ENCODE results near the gene GNG12.
"Not testable (repeated sequence)": the region's sequence is repeated elsewhere in the genome, so short reads cannot be mapped to it uniquely, and the experiment has no call there.

The GNG12 gene

DNA sequence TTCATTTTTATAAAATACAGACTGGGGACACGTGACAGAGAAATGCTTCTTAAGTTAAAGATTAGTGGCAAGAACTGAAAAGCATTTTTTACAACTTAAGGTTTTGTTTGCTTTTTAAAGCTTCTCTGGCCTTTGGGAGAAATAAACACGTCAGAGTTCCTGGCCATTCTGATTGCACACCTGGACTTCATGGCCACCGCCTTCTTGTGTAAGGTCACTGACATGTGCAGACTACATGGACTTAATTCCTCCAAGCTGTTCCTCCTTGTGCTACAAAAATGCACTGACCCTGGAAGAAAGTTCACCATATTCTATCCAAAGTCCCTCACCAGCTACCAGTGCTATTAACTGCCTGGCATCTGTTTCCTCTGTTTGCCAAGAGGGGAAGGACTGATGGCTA is 92.1 kb downstream of the GNG12 start:
- DNase-seq (ENCODE audit: low read depth): no peak
- H3K4me3 ChIP-seq (ENCODE audit: low read depth, low read length): no peak overlapping the region

DNA sequence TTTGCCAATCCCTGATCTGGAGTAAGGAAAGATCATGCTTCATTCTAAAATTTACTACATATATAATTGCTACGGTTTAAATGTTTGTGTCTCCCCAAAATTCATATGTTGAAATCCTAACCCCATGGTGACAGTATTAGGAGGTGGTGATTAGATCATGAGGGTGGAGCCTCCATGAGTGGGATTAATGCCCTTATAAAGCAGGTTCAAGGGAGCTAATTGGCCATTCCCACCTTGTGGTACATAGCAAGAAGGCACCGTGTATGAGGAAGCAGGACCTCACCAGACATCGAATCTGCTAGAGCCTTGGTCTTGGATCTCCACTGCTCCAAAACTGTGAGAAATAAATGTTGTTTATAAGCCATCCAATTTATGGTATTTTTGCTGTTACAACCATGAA is 92.7 kb downstream of the GNG12 start:
- H3K4me3 ChIP-seq (ENCODE audit: low read depth, low read length): no peak overlapping the region
- no peak for DNase-seq (ENCODE audit: low read depth)

DNA sequence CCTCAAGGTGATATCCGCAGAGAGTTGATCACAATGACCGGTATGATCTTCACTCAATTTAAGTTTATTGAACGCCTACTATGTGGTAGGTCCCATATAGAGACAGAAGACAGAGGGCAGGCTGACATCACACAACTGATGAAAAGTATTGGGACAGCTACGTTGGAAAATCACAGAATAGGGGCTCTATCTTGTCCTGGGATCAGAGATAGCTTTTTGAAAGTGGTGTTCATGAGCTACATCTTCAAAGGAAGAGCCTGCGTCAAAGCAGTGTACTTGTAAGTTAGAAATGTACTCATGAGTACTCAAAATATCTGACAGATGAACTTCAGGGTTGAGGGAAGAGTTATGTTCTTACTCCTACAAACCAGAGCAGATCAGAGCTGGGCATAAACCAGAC is 93.9 kb downstream of the GNG12 start:
- no peak overlapping the region for H3K4me3 ChIP-seq (ENCODE audit: low read depth, low read length)
- no peak for DNase-seq (ENCODE audit: low read depth)

DNA sequence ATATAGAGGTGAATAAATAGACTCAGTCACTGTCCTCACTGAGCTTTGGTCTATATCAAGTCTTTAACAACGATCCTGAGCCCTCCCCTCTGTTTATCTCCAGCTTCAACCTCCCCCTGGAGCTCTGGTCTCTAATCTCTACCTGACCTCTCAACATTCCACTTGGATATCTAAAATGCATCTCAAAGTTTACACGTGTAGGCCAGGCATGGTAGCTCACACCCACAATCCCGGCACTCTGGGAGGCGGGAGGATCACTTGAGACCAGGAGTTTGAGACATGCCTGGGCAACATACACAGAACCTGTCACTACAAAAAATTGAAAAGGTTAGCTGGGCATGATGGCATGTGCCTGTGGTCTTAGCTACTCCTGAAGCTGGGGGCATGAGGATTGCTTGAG is 94.9 kb downstream of the GNG12 start:
- H3K4me3 ChIP-seq (ENCODE audit: low read depth, low read length): no peak overlapping the region
- no peak for DNase-seq (ENCODE audit: low read depth)

DNA sequence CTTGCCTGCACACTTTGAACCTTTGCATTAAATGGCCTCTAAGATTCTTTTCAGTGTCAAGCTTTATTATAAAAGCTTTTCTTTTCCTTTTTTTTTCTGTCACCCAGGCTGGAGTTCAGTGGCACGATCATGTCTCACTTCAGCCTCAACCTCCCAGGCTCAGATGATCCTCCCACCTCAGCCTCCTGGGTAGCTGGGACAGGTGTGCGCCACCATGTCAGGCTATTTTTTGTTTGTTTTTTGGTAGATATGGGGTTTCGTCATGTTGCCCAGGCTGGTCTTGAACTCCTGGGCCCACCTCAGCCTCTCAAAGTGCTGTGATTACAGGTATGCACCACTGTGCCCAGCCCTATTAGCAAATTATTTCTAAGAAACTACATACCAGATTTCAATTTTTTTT is 95.4 kb downstream of the GNG12 start:
- no peak for DNase-seq (ENCODE audit: low read depth)
- no peak overlapping the region for H3K4me3 ChIP-seq (ENCODE audit: low read depth, low read length)

DNA sequence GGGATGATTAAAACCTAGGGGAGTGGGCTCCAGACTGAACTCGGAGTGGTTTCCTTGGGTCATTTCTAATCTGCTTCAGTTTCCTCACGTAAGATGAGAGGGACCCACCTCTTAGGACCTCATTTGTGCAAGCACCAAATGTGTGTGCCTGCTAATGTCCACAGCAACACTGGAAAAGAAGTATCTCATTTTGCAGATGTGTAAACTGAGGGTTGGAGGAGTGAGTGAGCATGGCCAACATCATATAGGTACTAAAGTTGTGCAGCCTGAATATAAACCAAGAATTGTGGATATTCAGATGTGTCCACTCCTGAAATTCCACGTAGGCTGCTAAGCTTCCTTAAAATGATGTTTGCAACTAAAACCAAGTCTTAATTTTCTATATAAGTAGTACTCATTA is 96.5 kb downstream of the GNG12 start:
- no peak overlapping the region for H3K4me3 ChIP-seq (ENCODE audit: low read depth, low read length)
- DNase-seq (ENCODE audit: low read depth): no peak

DNA sequence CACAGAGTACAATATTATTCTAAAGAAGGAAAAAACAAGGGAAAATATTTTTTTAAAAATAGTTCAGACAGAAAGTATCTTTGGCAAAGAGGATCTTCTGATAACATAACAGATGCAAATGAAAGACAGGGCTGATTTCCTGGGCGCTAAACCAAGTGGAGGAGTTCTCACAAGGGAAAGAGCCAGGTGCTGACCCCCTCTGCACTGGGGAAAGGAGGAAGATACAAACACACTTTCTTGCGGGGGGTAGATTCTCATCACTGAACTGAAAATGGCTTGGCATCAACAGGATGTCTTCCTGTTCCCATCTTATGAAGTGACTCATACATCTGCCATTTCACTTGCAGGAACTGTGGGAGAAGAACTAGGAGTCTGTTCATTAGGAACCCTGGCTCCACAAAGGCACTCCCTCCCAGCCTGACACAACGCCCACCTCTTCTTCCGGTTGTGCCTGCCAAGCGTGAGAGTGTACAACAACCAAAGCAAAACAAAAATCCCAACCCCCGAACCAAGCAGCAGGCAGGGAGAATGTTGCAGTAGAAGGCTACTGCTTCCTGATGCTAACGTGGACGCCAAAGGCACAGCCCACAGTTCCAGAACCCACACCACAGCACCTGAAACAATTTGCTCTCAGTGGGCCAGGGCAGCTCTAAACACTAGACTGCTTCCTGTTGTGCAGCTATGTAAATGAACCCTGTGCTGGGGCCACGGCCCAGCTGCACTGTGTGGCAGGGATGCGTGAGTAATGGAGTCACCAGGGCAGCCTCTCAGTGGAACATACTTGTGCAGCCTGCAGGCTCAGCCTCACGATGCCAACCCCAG is 97.2 kb downstream of the GNG12 start:
- peak; percentile 96 for DNase-seq (ENCODE audit: low read depth)
- H3K4me3 ChIP-seq (ENCODE audit: low read depth, low read length): peak overlapping the region; percentile 0

DNA sequence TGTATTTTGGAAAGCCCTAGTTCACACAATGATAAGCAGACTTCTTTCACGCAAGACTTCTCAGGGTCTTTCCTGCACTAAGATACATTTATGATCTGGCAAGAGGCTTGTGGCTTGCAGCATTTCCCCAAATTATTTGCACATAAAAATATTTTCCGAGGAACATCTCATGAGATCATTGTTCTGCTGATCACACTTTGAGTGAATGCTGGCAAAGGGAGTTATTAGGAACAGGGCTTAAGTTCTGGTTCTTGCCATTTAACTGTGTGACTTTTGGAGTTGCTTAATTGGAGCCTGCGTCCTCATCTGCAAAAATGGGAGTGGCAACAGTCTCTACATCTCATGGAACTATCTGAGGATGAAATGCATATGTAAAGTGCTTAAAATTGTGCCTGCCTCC is 98.1 kb downstream of the GNG12 start:
- DNase-seq (ENCODE audit: low read depth): no peak
- no peak overlapping the region for H3K4me3 ChIP-seq (ENCODE audit: low read depth, low read length)

DNA sequence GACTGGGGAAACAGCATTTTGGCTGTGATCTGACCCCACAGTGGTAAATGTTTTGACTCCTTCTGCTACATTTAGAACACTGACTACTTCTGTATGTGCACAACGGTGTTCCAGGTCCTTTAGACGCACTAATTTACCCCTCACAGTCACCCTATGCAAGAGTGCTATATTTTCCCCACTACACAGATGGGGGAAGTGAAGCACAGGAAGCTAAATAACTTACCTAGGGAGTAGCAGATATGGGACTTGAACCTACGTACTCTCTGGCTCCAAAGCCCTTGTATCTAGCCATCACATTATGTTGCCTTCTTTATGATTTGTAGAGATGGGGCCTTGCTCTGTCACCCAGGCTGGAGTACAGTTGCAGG is 99.0 kb downstream of the GNG12 start:
- no peak overlapping the region for H3K4me3 ChIP-seq (ENCODE audit: low read depth, low read length)
- DNase-seq (ENCODE audit: low read depth): no peak

DNA sequence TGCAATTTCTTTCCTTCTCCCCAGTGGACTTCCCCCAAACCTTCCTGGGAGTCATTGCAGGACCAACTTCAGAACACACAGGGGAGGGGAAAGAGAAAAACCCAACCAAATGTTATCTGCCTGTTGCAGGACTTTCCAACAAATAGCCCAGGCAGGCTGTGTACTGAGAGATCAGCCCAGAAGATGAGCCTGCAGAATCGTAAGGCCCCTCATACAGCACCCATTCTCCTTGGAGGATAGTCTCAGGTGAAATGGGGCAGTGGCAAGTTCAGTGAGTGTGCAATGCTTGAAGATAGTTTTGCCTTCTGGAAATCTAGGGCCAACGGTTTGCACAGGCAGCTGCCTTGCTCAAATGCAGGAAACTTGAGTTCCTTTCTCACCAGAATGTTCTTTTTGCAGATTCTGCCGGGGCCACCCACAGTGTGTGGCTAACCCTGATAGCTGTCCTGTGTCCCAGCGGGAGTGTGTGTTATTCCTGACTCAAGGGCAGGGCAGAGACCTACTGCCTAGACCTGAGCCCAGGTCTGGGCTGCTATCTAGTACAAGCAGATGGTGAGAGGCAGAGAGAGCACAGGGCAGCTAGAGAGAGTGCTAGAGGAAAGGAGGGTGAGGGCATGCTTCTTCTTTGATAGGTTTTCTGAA is 99.5 kb downstream of the GNG12 start:
- no peak for DNase-seq (ENCODE audit: low read depth)
- no peak overlapping the region for H3K4me3 ChIP-seq (ENCODE audit: low read depth, low read length)

DNA sequence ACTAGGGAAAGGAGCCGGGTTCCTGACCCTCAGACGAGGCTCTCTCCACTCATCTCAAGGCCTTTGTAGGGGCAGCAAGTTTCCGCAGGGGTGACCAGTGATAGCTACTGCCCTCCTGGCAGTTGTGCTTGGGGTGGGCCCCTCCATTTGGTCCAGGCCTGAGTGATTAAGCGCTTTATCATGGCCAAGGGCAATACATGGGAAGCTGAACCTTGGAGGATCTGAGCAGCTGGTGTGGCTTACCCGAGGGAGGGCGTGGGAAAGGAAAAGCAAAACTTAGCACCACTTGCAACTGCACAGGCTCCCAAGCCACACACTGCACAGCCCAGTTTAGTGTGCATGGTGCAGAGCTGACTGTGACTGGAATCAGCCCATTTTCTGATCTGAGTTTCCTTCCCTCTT is 100.5 kb downstream of the GNG12 start:
- peak; percentile 88 for DNase-seq (ENCODE audit: low read depth)
- H3K4me3 ChIP-seq (ENCODE audit: low read depth, low read length): no peak overlapping the region

DNA sequence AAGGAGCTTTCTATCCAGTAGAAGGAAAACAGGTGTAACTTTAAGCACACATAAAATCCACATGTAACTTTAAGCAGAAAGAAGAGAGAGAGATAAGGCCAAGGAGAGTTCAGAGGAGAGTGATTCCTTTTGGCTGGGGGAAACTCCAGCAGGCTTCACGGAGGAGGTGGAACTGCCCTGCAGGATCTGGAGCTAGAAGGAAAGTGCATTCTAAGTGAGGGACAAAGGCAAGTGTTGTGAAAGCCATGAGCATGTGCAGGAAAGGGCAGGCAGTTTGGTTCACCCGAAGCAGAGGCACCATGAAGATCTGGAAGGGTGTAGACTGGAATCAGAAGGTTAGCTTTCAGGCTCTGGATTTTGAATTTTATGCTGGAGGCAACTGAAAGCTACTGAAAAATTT is 101.9 kb downstream of the GNG12 start:
- no peak overlapping the region for H3K4me3 ChIP-seq (ENCODE audit: low read depth, low read length)
- no peak for DNase-seq (ENCODE audit: low read depth)

DNA sequence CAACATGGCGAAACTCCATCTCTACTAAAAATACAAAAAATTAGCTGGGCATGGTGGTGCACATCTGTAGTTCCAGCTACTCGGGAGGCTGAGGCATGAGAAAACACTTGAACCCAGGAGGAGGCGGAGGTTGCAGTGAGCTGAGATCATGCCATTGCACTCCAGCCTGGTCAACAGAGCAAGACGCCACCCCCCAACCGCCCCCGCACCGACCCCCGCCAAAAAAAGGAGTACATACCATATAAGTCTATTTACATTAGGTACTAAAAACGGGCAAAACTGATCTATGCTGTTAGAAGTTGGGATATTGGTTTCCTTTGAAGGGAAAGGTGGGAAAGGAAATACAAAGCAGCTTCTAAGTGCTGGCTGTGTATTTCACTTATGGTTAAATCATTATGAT is 103.0 kb downstream of the GNG12 start:
- not testable (repeated sequence) for DNase-seq (ENCODE audit: low read depth)

DNA sequence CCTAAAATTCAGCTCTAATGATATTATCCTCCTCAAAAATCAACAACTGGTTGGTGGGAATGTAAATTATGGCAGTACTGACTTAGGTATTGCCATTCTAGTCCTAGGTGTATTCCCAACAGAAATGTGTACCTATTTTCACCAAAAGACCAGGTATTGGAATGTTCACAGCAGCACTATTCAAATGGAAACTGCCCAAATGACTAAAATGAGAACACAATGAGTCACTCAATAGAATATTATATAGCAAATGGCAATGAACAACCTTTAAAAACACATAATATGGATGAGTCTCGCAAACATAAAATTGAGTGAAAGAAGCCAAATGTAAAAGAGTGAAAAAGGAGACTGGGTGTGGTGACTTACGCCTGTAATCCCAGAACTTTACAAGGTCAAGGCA is 103.4 kb downstream of the GNG12 start:
- no peak overlapping the region for H3K4me3 ChIP-seq (ENCODE audit: low read depth, low read length)
- DNase-seq (ENCODE audit: low read depth): no peak

More for the DNA sequence above, 103.0 kb downstream of the GNG12 start:
- not testable (repeated sequence) for H3K4me3 ChIP-seq (ENCODE audit: low read depth, low read length)

DNA sequence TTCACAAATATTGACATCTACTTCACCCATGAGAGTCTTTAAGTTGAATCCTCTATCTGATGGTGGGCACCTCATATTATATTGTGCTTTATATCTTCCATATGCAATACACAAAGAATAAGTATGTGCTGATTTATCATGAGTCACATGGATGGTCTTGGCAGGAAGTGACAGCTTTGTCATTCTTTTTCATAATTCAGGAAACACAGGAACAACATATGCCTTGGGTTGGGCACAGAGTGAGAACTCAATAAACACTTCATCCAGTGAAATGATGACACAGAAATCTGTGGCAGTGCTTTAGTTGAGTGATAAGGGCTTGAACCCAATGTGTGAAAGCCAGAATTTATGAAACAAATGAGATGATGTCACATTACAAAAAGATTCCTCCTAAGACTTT is 107.0 kb downstream of the GNG12 start:
- no peak overlapping the region for H3K4me3 ChIP-seq (ENCODE audit: low read depth, low read length)
- DNase-seq (ENCODE audit: low read depth): no peak

DNA sequence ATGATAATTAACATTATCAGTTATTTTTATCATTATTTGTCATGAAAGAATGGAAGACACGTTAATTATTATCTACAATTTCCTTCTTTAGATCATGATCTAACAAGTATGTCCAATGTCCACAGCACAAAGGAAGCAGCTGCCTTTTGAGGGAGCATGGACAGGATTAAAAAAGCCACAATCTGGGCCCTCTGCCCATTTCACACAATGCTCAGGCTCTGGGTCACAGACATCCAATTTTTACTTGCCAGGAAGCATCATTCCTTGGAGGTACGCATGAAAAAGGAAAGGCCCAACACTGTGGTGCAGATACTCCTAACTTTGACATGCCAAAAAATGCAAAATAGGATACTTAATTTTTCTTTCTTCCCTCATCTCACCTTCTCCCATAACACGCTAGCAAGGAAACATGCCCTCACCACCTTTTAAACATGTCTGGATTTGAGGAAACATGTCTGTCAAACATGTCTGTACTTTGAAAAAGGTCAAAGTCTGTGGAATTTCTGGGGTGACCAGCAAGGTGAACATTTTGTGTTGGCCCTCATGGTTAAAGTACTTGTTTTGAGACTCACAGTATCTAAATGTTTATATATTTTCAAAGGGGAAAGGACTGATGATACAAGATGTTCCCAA is 108.2 kb downstream of the GNG12 start:
- no peak overlapping the region for H3K4me3 ChIP-seq (ENCODE audit: low read depth, low read length)
- DNase-seq (ENCODE audit: low read depth): peak; percentile 84

DNA sequence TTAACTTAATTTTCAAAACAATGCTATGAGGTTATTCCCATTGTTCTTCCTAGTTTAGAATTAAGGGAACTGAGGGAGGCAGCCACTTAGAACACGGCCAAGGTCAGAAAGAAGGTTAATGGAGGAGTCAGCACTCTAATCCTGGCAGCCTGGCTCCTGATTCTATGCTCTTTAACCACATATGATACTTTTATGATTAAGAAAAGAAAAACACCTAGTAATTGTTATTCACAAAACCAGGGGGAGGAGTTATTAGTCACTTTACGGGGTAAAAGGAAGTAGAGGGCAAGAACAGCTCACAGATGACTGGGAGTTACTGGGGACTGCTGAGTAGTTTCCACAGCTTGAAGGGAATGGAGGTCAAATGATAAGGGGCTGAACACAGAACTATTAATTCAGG is 109.6 kb downstream of the GNG12 start:
- no peak for DNase-seq (ENCODE audit: low read depth)
- H3K4me3 ChIP-seq (ENCODE audit: low read depth, low read length): no peak overlapping the region

DNA sequence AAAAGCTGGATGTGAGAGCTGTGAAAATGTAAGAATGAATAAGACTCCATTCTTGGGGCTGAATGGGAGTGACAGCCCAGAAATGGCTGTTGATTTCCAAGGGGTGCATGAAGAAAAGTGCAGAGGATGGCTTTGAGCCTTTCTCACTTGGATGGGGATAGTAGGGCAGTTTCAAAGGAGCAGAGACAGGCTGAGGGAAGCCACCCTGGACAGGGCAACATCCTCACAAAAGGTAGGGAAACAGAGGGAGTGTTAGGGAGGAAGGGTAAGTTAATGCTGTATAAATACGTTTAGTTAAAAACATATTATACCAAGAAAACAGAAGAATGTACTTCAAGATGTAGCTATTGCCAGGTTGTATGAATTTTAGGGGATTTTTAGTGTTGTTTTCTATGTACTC is 110.1 kb downstream of the GNG12 start:
- DNase-seq (ENCODE audit: low read depth): no peak
- no peak overlapping the region for H3K4me3 ChIP-seq (ENCODE audit: low read depth, low read length)

DNA sequence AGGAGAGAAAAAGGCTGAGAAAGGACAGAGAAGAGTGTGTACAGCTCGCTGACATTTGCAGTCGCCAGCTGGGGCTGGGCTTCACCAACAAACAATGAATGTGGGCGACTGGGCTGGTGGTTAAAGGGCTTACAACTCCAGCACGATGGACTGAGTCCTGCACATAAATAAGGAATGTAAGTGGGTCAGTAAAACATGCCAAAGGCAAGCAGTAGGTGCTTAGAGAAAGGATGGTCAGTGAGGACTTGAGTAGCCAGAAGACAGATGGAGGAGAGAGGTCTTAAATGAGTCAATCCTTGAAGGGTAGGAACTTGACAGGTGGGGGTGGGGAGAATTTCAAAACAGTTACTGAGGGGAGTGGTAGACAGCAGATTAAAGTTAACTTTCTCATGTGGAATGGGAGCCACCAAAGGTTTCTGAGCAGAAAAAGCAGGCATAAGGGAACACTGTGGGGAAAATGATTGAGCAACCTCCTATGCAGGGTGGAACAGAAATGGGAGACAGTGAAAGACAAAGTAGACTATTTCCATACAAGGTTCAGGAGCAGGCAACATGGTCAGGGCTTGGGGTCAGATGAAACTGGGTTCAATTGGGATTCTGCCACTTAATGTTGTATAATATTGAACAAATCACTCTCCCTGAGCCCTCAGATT is 110.8 kb downstream of the GNG12 start:
- H3K4me3 ChIP-seq (ENCODE audit: low read depth, low read length): no peak overlapping the region
- peak; percentile 64 for DNase-seq (ENCODE audit: low read depth)

DNA sequence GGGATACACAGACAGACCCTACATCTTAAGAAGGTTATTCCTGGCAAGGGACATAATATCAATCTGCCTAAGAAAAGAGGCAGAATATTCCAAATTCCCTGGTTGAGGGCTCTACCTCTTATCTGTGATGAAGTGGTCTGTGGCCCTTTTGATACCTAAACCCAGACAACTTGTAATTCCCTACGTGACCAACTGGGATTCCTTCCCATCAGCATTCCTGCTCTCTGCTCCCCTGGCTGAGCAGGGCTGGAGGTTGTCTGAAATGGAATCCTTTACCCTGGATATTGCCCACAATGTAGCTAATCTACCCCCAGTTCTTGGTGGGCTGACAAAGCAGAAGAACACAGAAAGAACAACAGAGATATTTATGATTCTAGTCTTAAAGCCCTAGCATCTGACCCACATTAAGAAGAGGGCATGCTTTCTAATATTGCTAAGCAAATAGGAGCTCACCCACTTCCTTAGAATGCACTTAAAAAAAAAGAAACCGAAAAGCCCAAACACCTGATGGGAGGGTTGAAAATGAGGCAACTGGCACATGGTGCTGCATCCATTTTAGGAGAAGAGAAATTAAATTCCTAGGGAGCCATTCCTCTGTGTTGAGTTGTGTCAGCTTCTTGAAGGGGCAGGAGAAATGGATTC is 111.5 kb downstream of the GNG12 start:
- DNase-seq (ENCODE audit: low read depth): no peak
- no peak overlapping the region for H3K4me3 ChIP-seq (ENCODE audit: low read depth, low read length)

Data from skeletal muscle cell (primary cell).